K562 (cell line): Measurements from ENCODE around the gene CCT3. TPM values are rescaled to one million over a fixed set of nuclear protein-coding genes. Genes with fewer than 3 reads are reported as not detected.

Experiments used
- CBFA2T2 ChIP-seq: fragments of 450-650 bp; conservative IDR thresholded peaks from 2 replicates; pipeline ENCODE4 v1.6.1; 2017; ENCODE audit warnings: mild to moderate bottlenecking
- CEBPB ChIP-seq: fragments of 450-650 bp; IDR thresholded peaks from 2 replicates; pipeline ENCODE4 v1.6.1; 2016; ENCODE audit warnings: missing genetic modification characterization, missing compliant biosample characterization
- CEBPG ChIP-seq, 3 experiments: fragments of 200-800 bp in 1 of 3; sonication (Bioruptor generic) in 1 of 3; sonication (generic) in 1 of 3; formaldehyde crosslinking in 1 of 3; IDR thresholded peaks in 2 of 3; conservative IDR thresholded peaks in 1 of 3; 2 replicates each; pipeline versions ENCODE4 v1.6.1 to v1.8.0; 2016 to 2022; ENCODE audit warnings: missing compliant biosample characterization in 2 of 3, missing genetic modification characterization in 2 of 3, mild to moderate bottlenecking in 1 of 3, missing genetic modification reagents in 1 of 3
- CHD2 ChIP-seq: IDR thresholded peaks from 2 replicates; pipeline ENCODE4 v1.6.1; 2011; ENCODE audit warnings: low read depth, low read length
- E4F1 ChIP-seq: fragments of 250-450 bp; sonication (Bioruptor Pico); IDR thresholded peaks from 2 replicates; pipeline ENCODE4 v1.5.0; 2021; ENCODE audit warnings: mild to moderate bottlenecking, borderline replicate concordance
- ETV1 ChIP-seq: fragments of 450-650 bp; conservative IDR thresholded peaks from 2 replicates; pipeline ENCODE4 v1.6.1; 2016; ENCODE audit warnings: missing genetic modification characterization, control low read depth, low read depth, missing compliant biosample characterization
- FIP1L1 ChIP-seq: fragments of 200-400 bp; formaldehyde crosslinking; IDR thresholded peaks from 2 replicates; pipeline ENCODE4 v1.6.1; 2018; ENCODE audit warnings: mild to moderate bottlenecking, low read depth, low read length; ENCODE audit not compliant: poor library complexity, severe bottlenecking
- HCFC1 ChIP-seq: IDR thresholded peaks from 2 replicates; pipeline ENCODE4 v1.6.1; 2012; ENCODE audit warnings: low read depth, low read length, improper control_type of control experiment
- PYGO2 ChIP-seq: fragments of 450-650 bp; IDR thresholded peaks from 2 replicates; pipeline ENCODE4 v1.6.1; 2016; ENCODE audit warnings: mild to moderate bottlenecking, missing genetic modification characterization, moderate library complexity, missing compliant biosample characterization
- SIRT6 ChIP-seq: IDR thresholded peaks from one replicate; pipeline ENCODE4 v1.6.1; 2012; ENCODE audit warnings: low read depth, mild to moderate bottlenecking, control low read depth, inconsistent platforms, low read length, moderate library complexity
- SMAD2 ChIP-seq: fragments of 150-350 bp; IDR thresholded peaks from 2 replicates; pipeline ENCODE4 v1.6.1; 2014; ENCODE audit warnings: low read depth, mild to moderate bottlenecking, low read length
- SREBF2 ChIP-seq: sonication (generic); formaldehyde crosslinking; IDR thresholded peaks from 2 replicates; pipeline ENCODE4 v1.4.0; 2020; ENCODE audit warnings: mild to moderate bottlenecking, missing genetic modification reagents
- ZBTB2 ChIP-seq: fragments of 450-650 bp; IDR thresholded peaks from 2 replicates; pipeline ENCODE4 v1.6.1; 2016; ENCODE audit warnings: antibody characterized with exemption
- ZC3H4 ChIP-seq: sonication (generic); formaldehyde crosslinking; IDR thresholded peaks from 2 replicates; pipeline ENCODE4 v1.9.0; 2021; ENCODE audit warnings: missing genetic modification reagents, borderline replicate concordance
- ZEB2 ChIP-seq: fragments of 450-650 bp; IDR thresholded peaks from 2 replicates; pipeline ENCODE4 v1.6.1; 2016
- ZNF143 ChIP-seq: sonication (generic); formaldehyde crosslinking; IDR thresholded peaks from 2 replicates; pipeline ENCODE4 v1.9.0; 2022; ENCODE audit warnings: mild to moderate bottlenecking, missing genetic modification reagents
- ZNF717 ChIP-seq: fragments of 250-450 bp; sonication (Bioruptor Pico); IDR thresholded peaks from 2 replicates; pipeline ENCODE4 v1.5.0; 2021
- ZSCAN29 ChIP-seq: fragments of 450-650 bp; IDR thresholded peaks from 2 replicates; pipeline ENCODE4 v1.6.1; 2017
- polyA plus RNA-seq, 8 experiments: library from polyadenylated mRNA; depleted of rRNA in 4 of 8; stranded (reverse) in 5 of 8; unstranded in 3 of 8; fragments of >200 nt; fragmentation: Nextera tagmentation in 2 of 8; fragmentation: Illumina TruSeq in 1 of 8; extraction: Ambion mirVana in 2 of 8; extraction: Trizol in 1 of 8; gene quantifications; 2 replicates each; pipeline versions ENCODE4 v1.2.1 to v1.2.3, GENCODE V29; 2011 to 2014; ENCODE audit warnings: inconsistent platforms in 1 of 8, missing spikeins in 1 of 8
- total RNA-seq, 7 experiments: library from RNA; depleted of rRNA in 6 of 7; stranded (reverse); fragments of >200 nt in 6 of 7; fragmentation: Illumina TruSeq in 2 of 7; extraction: Trizol in 2 of 7; gene quantifications; 2 replicates each; pipeline versions ENCODE4 v1.2.1 to v1.2.3, GENCODE V29; 2011 to 2021; ENCODE audit warnings: low replicate concordance in 1 of 7
- TF ChIP-seq, protein P1 (sequence below), 2 experiments: fragments of 450-650 bp in 1 of 2; sonication (generic) in 1 of 2; formaldehyde crosslinking in 1 of 2; IDR thresholded peaks in 1 of 2; conservative IDR thresholded peaks in 1 of 2; 2 replicates each; pipeline versions ENCODE4 v1.6.1 to v1.8.1; 2016 to 2023; ENCODE audit warnings: mild to moderate bottlenecking in 2 of 2, moderate library complexity in 2 of 2, inconsistent platforms in 1 of 2, missing genetic modification reagents in 1 of 2
- TF ChIP-seq, protein P2 (sequence below): sonication (generic); formaldehyde crosslinking; IDR thresholded peaks from 2 replicates; pipeline ENCODE4 v1.8.0; 2023; ENCODE audit warnings: missing genetic modification reagents, mild to moderate bottlenecking, borderline replicate concordance

Gene CCT3
- total and polyA plus RNA-seq, 9 of the 15 experiments (the other 6 are each of a cell fraction or from before 2014, with no cell fraction given): 475 to 1,167 (median 610) TPM

- TF ChIP-seq, protein P1, sequence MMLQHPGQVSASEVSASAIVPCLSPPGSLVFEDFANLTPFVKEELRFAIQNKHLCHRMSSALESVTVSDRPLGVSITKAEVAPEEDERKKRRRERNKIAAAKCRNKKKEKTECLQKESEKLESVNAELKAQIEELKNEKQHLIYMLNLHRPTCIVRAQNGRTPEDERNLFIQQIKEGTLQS (IDR thresholded peaks at IDR 0.05): no peak
- TF ChIP-seq, protein P1 (CRISPR knock-in tag; conservative IDR thresholded peaks at IDR 0.05): no peak
- TF ChIP-seq ZSCAN29 (no peak), SMAD2 (no peak), SIRT6 (no peak), PYGO2 (tag) (no peak), ETV1 (tag) (no peak), CEBPB (tag) (no peak), ZEB2 (no peak), ZNF143 (CRISPR knock-in tag) (no peak), FIP1L1 (no peak), ZBTB2 (no peak), ZNF717 (no peak), CBFA2T2 (no peak), CHD2 (no peak), HCFC1 (no peak), E4F1 (no peak), CEBPG (CRISPR knock-in tag; IDR thresholded peaks at IDR 0.05) (no peak), CEBPG (tag; conservative IDR thresholded peaks at IDR 0.05 in 1 of 2, IDR thresholded peaks at IDR 0.05 in 1 of 2) (no peak), ZC3H4 (CRISPR knock-in tag) (no peak), SREBF2 (CRISPR knock-in tag) (no peak)
- TF ChIP-seq, protein P2, sequence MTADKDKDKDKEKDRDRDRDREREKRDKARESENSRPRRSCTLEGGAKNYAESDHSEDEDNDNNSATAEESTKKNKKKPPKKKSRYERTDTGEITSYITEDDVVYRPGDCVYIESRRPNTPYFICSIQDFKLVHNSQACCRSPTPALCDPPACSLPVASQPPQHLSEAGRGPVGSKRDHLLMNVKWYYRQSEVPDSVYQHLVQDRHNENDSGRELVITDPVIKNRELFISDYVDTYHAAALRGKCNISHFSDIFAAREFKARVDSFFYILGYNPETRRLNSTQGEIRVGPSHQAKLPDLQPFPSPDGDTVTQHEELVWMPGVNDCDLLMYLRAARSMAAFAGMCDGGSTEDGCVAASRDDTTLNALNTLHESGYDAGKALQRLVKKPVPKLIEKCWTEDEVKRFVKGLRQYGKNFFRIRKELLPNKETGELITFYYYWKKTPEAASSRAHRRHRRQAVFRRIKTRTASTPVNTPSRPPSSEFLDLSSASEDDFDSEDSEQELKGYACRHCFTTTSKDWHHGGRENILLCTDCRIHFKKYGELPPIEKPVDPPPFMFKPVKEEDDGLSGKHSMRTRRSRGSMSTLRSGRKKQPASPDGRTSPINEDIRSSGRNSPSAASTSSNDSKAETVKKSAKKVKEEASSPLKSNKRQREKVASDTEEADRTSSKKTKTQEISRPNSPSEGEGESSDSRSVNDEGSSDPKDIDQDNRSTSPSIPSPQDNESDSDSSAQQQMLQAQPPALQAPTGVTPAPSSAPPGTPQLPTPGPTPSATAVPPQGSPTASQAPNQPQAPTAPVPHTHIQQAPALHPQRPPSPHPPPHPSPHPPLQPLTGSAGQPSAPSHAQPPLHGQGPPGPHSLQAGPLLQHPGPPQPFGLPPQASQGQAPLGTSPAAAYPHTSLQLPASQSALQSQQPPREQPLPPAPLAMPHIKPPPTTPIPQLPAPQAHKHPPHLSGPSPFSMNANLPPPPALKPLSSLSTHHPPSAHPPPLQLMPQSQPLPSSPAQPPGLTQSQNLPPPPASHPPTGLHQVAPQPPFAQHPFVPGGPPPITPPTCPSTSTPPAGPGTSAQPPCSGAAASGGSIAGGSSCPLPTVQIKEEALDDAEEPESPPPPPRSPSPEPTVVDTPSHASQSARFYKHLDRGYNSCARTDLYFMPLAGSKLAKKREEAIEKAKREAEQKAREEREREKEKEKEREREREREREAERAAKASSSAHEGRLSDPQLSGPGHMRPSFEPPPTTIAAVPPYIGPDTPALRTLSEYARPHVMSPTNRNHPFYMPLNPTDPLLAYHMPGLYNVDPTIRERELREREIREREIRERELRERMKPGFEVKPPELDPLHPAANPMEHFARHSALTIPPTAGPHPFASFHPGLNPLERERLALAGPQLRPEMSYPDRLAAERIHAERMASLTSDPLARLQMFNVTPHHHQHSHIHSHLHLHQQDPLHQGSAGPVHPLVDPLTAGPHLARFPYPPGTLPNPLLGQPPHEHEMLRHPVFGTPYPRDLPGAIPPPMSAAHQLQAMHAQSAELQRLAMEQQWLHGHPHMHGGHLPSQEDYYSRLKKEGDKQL: no peak
These were observed 258 bp downstream of the CCT3 start (continued) for GRCh38 chr1:156337888-156338179.
